GM23338 (cell line): Measurements from ENCODE around the gene TTC17. TPM values are rescaled to one million over a fixed set of nuclear protein-coding genes. Genes with fewer than 3 reads are reported as not detected.

Experiments
- EZH2 ChIP-seq: fragments of 200-600 bp; sonication (generic); IDR thresholded peaks from one replicate; pipeline ENCODE4 v1.8.0; 2017; ENCODE audit warnings: antibody characterized with exemption, mild to moderate bottlenecking, low read depth; ENCODE audit not compliant: unreplicated experiment
- EZH2phosphoT487 ChIP-seq: fragments of 200-600 bp; sonication (generic); IDR thresholded peaks from one replicate; pipeline ENCODE4 v1.8.1; 2018; ENCODE audit warnings: antibody characterized with exemption; ENCODE audit not compliant: unreplicated experiment
- JUNB ChIP-seq: IDR thresholded peaks from one replicate; pipeline ENCODE4 v1.6.1; 2016; ENCODE audit warnings: antibody characterized with exemption; ENCODE audit not compliant: unreplicated experiment
- NANOG ChIP-seq: IDR thresholded peaks from 2 replicates; pipeline ENCODE4 v1.6.1; 2016; ENCODE audit warnings: antibody characterized with exemption, borderline replicate concordance
- POLR2AphosphoS5 ChIP-seq: IDR thresholded peaks from 2 replicates; pipeline ENCODE4 v1.6.1; 2016; ENCODE audit warnings: antibody characterized with exemption, low read depth
- ZNF114 ChIP-seq: fragments of 250-450 bp; sonication (Bioruptor Pico); IDR thresholded peaks from 2 replicates; pipeline ENCODE4 v1.5.0; 2020; ENCODE audit warnings: mild to moderate bottlenecking, moderate library complexity
- ZNF331 ChIP-seq: fragments of 250-450 bp; sonication (Bioruptor Pico); IDR thresholded peaks from 2 replicates; pipeline ENCODE4 v1.5.0; 2020; ENCODE audit warnings: low read depth, mild to moderate bottlenecking, moderate library complexity
- ZNF462 ChIP-seq: fragments of 250-450 bp; sonication (Bioruptor Pico); IDR thresholded peaks from 2 replicates; pipeline ENCODE4 v1.5.0; 2020; ENCODE audit warnings: mild to moderate bottlenecking, moderate library complexity
- polyA plus RNA-seq: library from polyadenylated mRNA; unstranded; fragments of >200 nt; fragmentation: Nextera tagmentation; extraction: Ambion mirVana; gene quantifications from 2 replicates; pipeline ENCODE4 v1.2.1, GENCODE V29; 2016
- total RNA-seq: library from RNA; depleted of rRNA; stranded (reverse); fragments of >200 nt; shearing (Covaris generic); gene quantifications from 2 replicates; pipeline ENCODE4 v1.2.3, GENCODE V29; 2014
- TF ChIP-seq, protein P1 (sequence below), 2 experiments: fragments of 200-600 bp in 1 of 2; sonication (generic) in 1 of 2; conservative IDR thresholded peaks; 2 replicates each; pipeline versions ENCODE4 v1.5.1 to v1.6.1; 2016 to 2017; ENCODE audit warnings: antibody characterized with exemption in 2 of 2, low read depth in 2 of 2, mild to moderate bottlenecking in 2 of 2, moderate library complexity in 1 of 2

TTC17 gene
- total and polyA plus RNA-seq, 2 experiments from 2014 or later, result 59.3 to 87.9 TPM

DNA sequence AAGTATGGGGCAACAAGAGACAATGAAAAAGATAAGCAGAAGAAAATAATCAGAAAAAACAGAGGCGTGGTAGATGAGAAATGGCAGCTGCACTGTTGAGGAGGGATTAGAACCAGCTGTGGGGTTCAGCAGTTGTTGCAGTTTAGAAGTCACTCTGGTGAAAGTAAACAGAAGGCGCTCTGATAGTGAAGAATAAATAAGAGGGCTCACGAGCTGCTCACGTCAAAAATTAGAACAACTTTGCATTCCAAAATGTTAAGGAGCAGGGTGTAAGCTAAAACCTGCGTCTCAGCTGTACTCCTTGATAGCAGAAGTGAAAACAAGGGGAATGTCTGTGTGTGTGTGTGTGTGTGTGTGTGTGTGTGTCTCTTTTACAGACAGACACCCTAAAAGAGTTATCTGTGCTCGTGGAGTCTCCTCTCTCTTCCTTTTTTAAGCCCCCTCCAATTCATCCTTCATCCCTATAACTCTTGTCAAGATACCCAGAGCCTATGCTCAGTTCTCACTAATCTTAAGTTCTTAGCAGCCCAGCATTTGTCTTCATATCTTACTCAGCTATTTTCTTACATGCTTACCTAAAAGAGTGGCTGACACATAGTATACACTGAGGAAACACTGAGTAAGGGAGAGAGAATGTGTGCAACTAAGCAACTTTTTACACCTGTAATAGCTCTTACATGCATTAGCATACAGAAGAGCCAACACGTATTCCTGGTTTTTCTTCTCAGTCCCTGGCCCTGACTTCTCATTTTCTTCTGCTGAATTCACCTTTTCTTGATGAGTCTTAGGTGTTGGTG lies 8.9 kb downstream of the TTC17 start (continued):
- TF ChIP-seq ZNF462 (CRISPR knock-in tag) (no peak), JUNB (no peak), NANOG (no peak), POLR2AphosphoS5 (no peak), ZNF114 (no peak), EZH2 (no peak), EZH2phosphoT487 (no peak), ZNF331 (CRISPR knock-in tag) (no peak)
- TF ChIP-seq, protein P1, sequence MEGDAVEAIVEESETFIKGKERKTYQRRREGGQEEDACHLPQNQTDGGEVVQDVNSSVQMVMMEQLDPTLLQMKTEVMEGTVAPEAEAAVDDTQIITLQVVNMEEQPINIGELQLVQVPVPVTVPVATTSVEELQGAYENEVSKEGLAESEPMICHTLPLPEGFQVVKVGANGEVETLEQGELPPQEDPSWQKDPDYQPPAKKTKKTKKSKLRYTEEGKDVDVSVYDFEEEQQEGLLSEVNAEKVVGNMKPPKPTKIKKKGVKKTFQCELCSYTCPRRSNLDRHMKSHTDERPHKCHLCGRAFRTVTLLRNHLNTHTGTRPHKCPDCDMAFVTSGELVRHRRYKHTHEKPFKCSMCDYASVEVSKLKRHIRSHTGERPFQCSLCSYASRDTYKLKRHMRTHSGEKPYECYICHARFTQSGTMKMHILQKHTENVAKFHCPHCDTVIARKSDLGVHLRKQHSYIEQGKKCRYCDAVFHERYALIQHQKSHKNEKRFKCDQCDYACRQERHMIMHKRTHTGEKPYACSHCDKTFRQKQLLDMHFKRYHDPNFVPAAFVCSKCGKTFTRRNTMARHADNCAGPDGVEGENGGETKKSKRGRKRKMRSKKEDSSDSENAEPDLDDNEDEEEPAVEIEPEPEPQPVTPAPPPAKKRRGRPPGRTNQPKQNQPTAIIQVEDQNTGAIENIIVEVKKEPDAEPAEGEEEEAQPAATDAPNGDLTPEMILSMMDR (conservative IDR thresholded peaks at IDR 0.05; ENCODE audit: low read depth in 2 of 2), result no peak
